Neural progenitor cell (in vitro differentiated cells): ENCODE measurements around the gene G6PD.

Source experiments
- EZH2 ChIP-seq: fragments of 200-600 bp; sonication (generic); IDR thresholded peaks from 2 replicates; pipeline ENCODE4 v1.6.1; 2017; ENCODE audit warnings: antibody characterized with exemption, mild to moderate bottlenecking, moderate library complexity
- EZH2phosphoT487 ChIP-seq: fragments of 200-600 bp; sonication (generic); IDR thresholded peaks from 2 replicates; pipeline ENCODE4 v1.6.1; 2017; ENCODE audit warnings: antibody characterized with exemption
- TF ChIP-seq, protein P1 (sequence below): fragments of 200-600 bp; sonication (generic); IDR thresholded peaks from 2 replicates; pipeline ENCODE4 v1.5.1; 2017; ENCODE audit warnings: antibody characterized with exemption, mild to moderate bottlenecking

DNA sequence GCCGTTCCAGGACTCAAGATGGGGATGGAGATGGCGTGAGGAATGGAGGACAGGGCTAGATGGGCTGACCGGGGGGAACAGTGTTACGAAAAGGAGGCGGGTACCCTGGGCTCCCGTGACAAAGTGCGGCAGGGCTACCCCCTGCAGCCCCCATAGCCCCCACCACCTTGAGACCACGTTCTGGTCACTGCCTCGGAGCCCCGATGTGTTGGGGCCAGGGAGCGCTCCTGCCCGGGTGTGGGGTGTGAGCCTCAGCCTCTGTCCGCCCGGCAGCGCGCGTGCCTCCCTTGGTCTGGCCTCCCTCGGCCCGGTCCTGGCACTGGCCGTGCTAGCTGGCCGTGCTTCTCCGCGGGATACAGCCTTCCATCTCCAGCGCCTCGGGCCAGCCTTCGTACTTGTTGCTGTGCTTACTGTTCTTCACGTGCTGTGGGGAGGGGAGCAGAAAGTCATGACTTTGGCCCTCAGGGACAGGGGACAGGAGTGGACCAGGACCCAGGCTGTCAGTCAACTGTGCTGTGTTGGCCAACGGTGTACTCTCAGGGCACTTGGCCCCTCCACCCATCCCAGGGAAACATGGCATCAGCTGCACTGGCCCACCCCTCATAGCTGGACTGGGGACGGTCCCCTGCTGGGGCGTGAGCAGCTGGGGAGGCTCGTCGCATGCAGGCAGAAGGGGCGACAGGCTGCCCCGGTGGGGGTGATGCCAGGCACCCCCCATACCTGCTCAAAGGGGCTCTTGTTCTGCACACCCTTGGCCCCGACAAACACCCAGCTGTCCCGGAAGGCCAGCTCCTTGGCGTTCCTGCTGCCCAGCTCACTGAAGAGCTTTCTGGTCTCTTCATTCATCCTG, 39.9 kb downstream of the G6PD start:
- TF ChIP-seq, protein P1, sequence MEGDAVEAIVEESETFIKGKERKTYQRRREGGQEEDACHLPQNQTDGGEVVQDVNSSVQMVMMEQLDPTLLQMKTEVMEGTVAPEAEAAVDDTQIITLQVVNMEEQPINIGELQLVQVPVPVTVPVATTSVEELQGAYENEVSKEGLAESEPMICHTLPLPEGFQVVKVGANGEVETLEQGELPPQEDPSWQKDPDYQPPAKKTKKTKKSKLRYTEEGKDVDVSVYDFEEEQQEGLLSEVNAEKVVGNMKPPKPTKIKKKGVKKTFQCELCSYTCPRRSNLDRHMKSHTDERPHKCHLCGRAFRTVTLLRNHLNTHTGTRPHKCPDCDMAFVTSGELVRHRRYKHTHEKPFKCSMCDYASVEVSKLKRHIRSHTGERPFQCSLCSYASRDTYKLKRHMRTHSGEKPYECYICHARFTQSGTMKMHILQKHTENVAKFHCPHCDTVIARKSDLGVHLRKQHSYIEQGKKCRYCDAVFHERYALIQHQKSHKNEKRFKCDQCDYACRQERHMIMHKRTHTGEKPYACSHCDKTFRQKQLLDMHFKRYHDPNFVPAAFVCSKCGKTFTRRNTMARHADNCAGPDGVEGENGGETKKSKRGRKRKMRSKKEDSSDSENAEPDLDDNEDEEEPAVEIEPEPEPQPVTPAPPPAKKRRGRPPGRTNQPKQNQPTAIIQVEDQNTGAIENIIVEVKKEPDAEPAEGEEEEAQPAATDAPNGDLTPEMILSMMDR, result no peak
- TF ChIP-seq EZH2, result no peak
- no peak for TF ChIP-seq EZH2phosphoT487
